K562 (cell line): Measurements from ENCODE around the gene DCAF15. TPM values are rescaled to one million over a fixed set of nuclear protein-coding genes. Genes with fewer than 3 reads are reported as not detected.

Experiments used
- ATAC-seq: fragments of 200-7000 bp; cut with Tn5 transposase; 3 replicates; pipeline ENCODE4 v1.9.1; 2020; ENCODE audit warnings: moderate library complexity
- BruUV-seq: library from RNA; stranded (reverse); fragments of 400-500 nt; replicated peaks from 2 replicates; lab custom pipeline; 2021; lab: Mats Ljungman, UMichigan
- CTCF ChIA-PET: fragments of 300-600 bp; formaldehyde crosslinking; extraction: SDS; loops from one replicate; lab custom pipeline; 2021; ENCODE audit warnings: low intra/inter-chr PET ratio; lab: Yijun Ruan, JAX
- POLR2A ChIA-PET: fragments of 300-600, 350-650 bp; sonication (Branson Sonifier 250); formaldehyde crosslinking; extraction: SDS; loops from one replicate; lab custom pipeline; 2021; ENCODE audit warnings: antibody characterized with exemption, inconsistent platforms; lab: Yijun Ruan, JAX
- DNase-seq, 4 experiments: peaks; one replicate each; pipeline versions ENCODE4 v3.0.0 to v3.0.0-alpha.2; 2011 to 2018; ENCODE audit warnings: low spot score in 3 of 4, mixed read lengths in 3 of 4; ENCODE audit errors: extremely low read depth in 1 of 4
- FAIRE-seq: peaks from 2 replicates; lab custom pipeline; 2011; peaks lifted over from hg19 to GRCh38; lab: Jason Lieb, UNC
- H2AFZ ChIP-seq: 2 replicates; pipeline ENCODE4 v1.6.0; 2011; ENCODE audit warnings: low read depth, low read length, control low read depth, inconsistent platforms
- H3K27ac ChIP-seq: fragments of 200-600 bp; 3 replicates; pipeline ENCODE4 v1.8.0; 2011; ENCODE audit warnings: low read depth, mild to moderate bottlenecking, control low read depth, inconsistent platforms, low read length, moderate library complexity, mixed read lengths; ENCODE audit errors: extremely low read depth
- H3K27me3 ChIP-seq, 2 experiments: fragments of 300-600 bp in 1 of 2; 2 replicates in 1 of 2; 3 replicates in 1 of 2; pipeline versions ENCODE4 v1.6.0 to v1.8.0; 2011; ENCODE audit warnings: inconsistent platforms in 2 of 2, low read length in 2 of 2, mild to moderate bottlenecking in 1 of 2, mixed read lengths in 1 of 2, moderate library complexity in 1 of 2; ENCODE audit not compliant: control insufficient read depth in 2 of 2, insufficient read depth in 2 of 2
- H3K36me3 ChIP-seq: fragments of 300-600 bp; 3 replicates; pipeline ENCODE4 v1.8.0; 2011; ENCODE audit warnings: mild to moderate bottlenecking, low read length, inconsistent platforms; ENCODE audit not compliant: control insufficient read depth, insufficient read depth
- H3K4me1 ChIP-seq, 2 experiments: fragments of 200-600 bp in 1 of 2; replicated peaks in 1 of 2; 2 replicates in 1 of 2; 3 replicates in 1 of 2; pipeline versions ENCODE4 v1.5.1 to v1.8.0; 2011; ENCODE audit warnings: inconsistent platforms in 2 of 2, low read length in 2 of 2, mild to moderate bottlenecking in 1 of 2, mixed read lengths in 1 of 2, moderate library complexity in 1 of 2; ENCODE audit not compliant: control insufficient read depth in 2 of 2, insufficient read depth in 2 of 2
- H3K4me2 ChIP-seq: 2 replicates; pipeline ENCODE4 v1.6.1; 2011; ENCODE audit warnings: low read length, control low read depth, inconsistent platforms, mixed read lengths; ENCODE audit not compliant: insufficient read depth
- H3K4me3 ChIP-seq: fragments of 200-600 bp; sonication (generic), shearing (Covaris generic); 2 replicates; pipeline ENCODE4 v1.5.1; 2016; ENCODE audit warnings: control low read depth, inconsistent platforms
- H3K79me2 ChIP-seq: fragments of 200-600 bp; 3 replicates; pipeline ENCODE4 v1.8.0; 2011; ENCODE audit warnings: low read length, inconsistent platforms; ENCODE audit not compliant: control insufficient read depth, insufficient read depth
- H3K9ac ChIP-seq, 2 experiments: 2 replicates each; pipeline versions ENCODE4 v1.6.0 to v1.6.1; 2011; ENCODE audit warnings: low read depth in 2 of 2, low read length in 2 of 2, control low read depth in 1 of 2, inconsistent platforms in 1 of 2, mild to moderate bottlenecking in 1 of 2, mixed read lengths in 1 of 2; ENCODE audit not compliant: insufficient read depth in 1 of 2
- H3K9me1 ChIP-seq: one replicate; pipeline ENCODE4 v1.6.0; 2011; ENCODE audit warnings: inconsistent platforms, mild to moderate bottlenecking, low read length, moderate library complexity; ENCODE audit not compliant: control insufficient read depth, insufficient read depth
- H3K9me3 ChIP-seq: replicated peaks from 2 replicates; pipeline ENCODE4 v1.5.1; 2011; ENCODE audit warnings: low read depth, low read length, inconsistent platforms; ENCODE audit not compliant: control insufficient read depth, insufficient read depth
- H4K20me1 ChIP-seq: replicated peaks from 2 replicates; pipeline ENCODE4 v1.6.1; 2011; ENCODE audit warnings: low read length, inconsistent platforms, mixed read lengths; ENCODE audit not compliant: control insufficient read depth, insufficient read depth
- ADNP ChIP-seq: fragments of 200-800 bp; sonication (Bioruptor generic); IDR thresholded peaks from 2 replicates; pipeline ENCODE4 v1.6.1; 2016; ENCODE audit warnings: missing genetic modification characterization, missing compliant biosample characterization
- BDP1 ChIP-seq: IDR thresholded peaks from 3 replicates; pipeline ENCODE4 v1.6.1; 2011; ENCODE audit not compliant: insufficient read length, insufficient read depth
- FOXA1 ChIP-seq: fragments of 450-650 bp; IDR thresholded peaks from 2 replicates; pipeline ENCODE4 v1.6.1; 2016; ENCODE audit warnings: mild to moderate bottlenecking, borderline replicate concordance
- HSF4 ChIP-seq: fragments of 250-450 bp; sonication (Bioruptor Pico); IDR thresholded peaks from 2 replicates; pipeline ENCODE4 v2.1.2; 2022; ENCODE audit warnings: mild to moderate bottlenecking, moderate library complexity, borderline replicate concordance
- MECOM ChIP-seq: fragments of 250-450 bp; sonication (Bioruptor Pico); IDR thresholded peaks from 2 replicates; pipeline ENCODE4 v1.8.0; 2022; ENCODE audit warnings: inconsistent platforms
- MIER1 ChIP-seq: fragments of 450-650 bp; IDR thresholded peaks from 2 replicates; pipeline ENCODE4 v1.6.1; 2016; ENCODE audit warnings: antibody characterized with exemption, mild to moderate bottlenecking, low read depth
- POLR2B ChIP-seq: fragments of 450-650 bp; IDR thresholded peaks from 2 replicates; pipeline ENCODE4 v1.6.1; 2018; ENCODE audit warnings: low read depth; ENCODE audit not compliant: partially characterized antibody
- POLR2G ChIP-seq: fragments of 200-400 bp; formaldehyde crosslinking; IDR thresholded peaks from 2 replicates; pipeline ENCODE4 v1.6.1; 2017; ENCODE audit warnings: low read depth, mild to moderate bottlenecking, antibody characterized with exemption, low read length, moderate library complexity
- RBFOX2 ChIP-seq: fragments of 200-400 bp; formaldehyde crosslinking; IDR thresholded peaks from 2 replicates; pipeline ENCODE4 v1.6.1; 2017; ENCODE audit warnings: low read depth, mild to moderate bottlenecking, low read length, moderate library complexity
- ZBTB7A ChIP-seq: IDR thresholded peaks from 2 replicates; pipeline ENCODE4 v1.6.1; 2011; ENCODE audit warnings: low read depth, mild to moderate bottlenecking, low read length, moderate library complexity, borderline replicate concordance; ENCODE audit not compliant: control insufficient read depth
- ZHX1 ChIP-seq: fragments of 150-350 bp; conservative IDR thresholded peaks from 2 replicates; pipeline ENCODE4 v1.6.1; 2014; ENCODE audit warnings: low read length
- ZNF133 ChIP-seq: fragments of 250-450 bp; sonication (Bioruptor Pico); IDR thresholded peaks from 2 replicates; pipeline ENCODE4 v1.4.0; 2020; ENCODE audit warnings: mild to moderate bottlenecking
- ZZZ3 ChIP-seq: fragments of 450-650 bp; IDR thresholded peaks from 2 replicates; pipeline ENCODE4 v1.6.1; 2016; ENCODE audit warnings: antibody characterized with exemption, mild to moderate bottlenecking, moderate library complexity
- WGBS: fragments of 100-300 bp; shearing (Covaris generic); methylation state at CpG from one replicate; pipeline ENCODE4 v1.1.6; 2016; ENCODE audit warnings: low coverage, mixed read lengths; ENCODE audit not compliant: insufficient coverage; ENCODE audit errors: missing lambda C conversion rate; 5-methylcytosine and 5-hydroxymethylcytosine counted together
- in situ Hi-C: fragments of 300-500 bp; cut with MboI; formaldehyde crosslinking; loops from 4 replicates; pipeline ENCODE4 v1.15.0; 2018; ENCODE audit warnings: inconsistent platforms, mixed read lengths
- intact Hi-C: fragments of 100-400 bp; cut with micrococcal nuclease; formaldehyde crosslinking; loops from 2 replicates; pipeline ENCODE4 v1.14.2; 2022
- polyA plus RNA-seq, 8 experiments: library from polyadenylated mRNA; depleted of rRNA in 4 of 8; stranded (reverse) in 5 of 8; unstranded in 3 of 8; fragments of >200 nt; fragmentation: Nextera tagmentation in 2 of 8; fragmentation: Illumina TruSeq in 1 of 8; extraction: Ambion mirVana in 2 of 8; extraction: Trizol in 1 of 8; gene quantifications; 2 replicates each; pipeline versions ENCODE4 v1.2.1 to v1.2.3, GENCODE V29; 2011 to 2014; ENCODE audit warnings: inconsistent platforms in 1 of 8, missing spikeins in 1 of 8
- total RNA-seq, 7 experiments: library from RNA; depleted of rRNA in 6 of 7; stranded (reverse); fragments of >200 nt in 6 of 7; fragmentation: Illumina TruSeq in 2 of 7; extraction: Trizol in 2 of 7; gene quantifications; 2 replicates each; pipeline versions ENCODE4 v1.2.1 to v1.2.3, GENCODE V29; 2011 to 2021; ENCODE audit warnings: low replicate concordance in 1 of 7
- TF ChIP-seq, protein P1 (sequence below): IDR thresholded peaks from 2 replicates; pipeline ENCODE4 v1.6.1; 2011; ENCODE audit not compliant: insufficient read length; ENCODE audit errors: extremely low read depth
- TF ChIP-seq, protein P2 (sequence below): sonication (generic); IDR thresholded peaks from 2 replicates; pipeline ENCODE4 v1.6.1; 2016
- TF ChIP-seq, protein P3 (sequence below): fragments of 250-450 bp; sonication (Bioruptor Pico); IDR thresholded peaks from 2 replicates; pipeline ENCODE4 v1.8.0; 2021; ENCODE audit warnings: moderate library complexity, mild to moderate bottlenecking, inconsistent platforms
- TF ChIP-seq, protein P4 (sequence below): sonication (generic); formaldehyde crosslinking; IDR thresholded peaks from 2 replicates; pipeline ENCODE4 v1.8.0; 2023; ENCODE audit warnings: mild to moderate bottlenecking, missing genetic modification reagents

DCAF15 gene
- total and polyA plus RNA-seq, 9 of the 15 experiments (the other 6 are each of a cell fraction or from before 2014, with no cell fraction given) = 0.17 to 68.5 (median 27.7) TPM

GRCh38 chr19:13930402-13930801, 21.9 kb upstream of the DCAF15 start:
- 88% methylated on average over 12 of the region's 17 CpGs for WGBS
- H3K4me2 ChIP-seq = no peak overlapping the region
- FAIRE-seq = no peak

More at GRCh38 chr19:13930402-13930801, 21.9 kb upstream of the DCAF15 start:
- Histone ChIP-seq H3K9me3 (no peaks in the 10 kb centered on the region), H3K27ac (no peak overlapping the region), H2AFZ (no peak overlapping the region), H3K4me1 (peaks cover 0 to 37% of the 10 kb centered on the region in 2 experiments; a peak in 2 of 5 replicates), H3K4me3 (no peak overlapping the region), H3K36me3 (peaks cover 36% of the 10 kb centered on the region; the same call in 2 of the 3 replicates), H4K20me1 (no peaks in the 10 kb centered on the region), H3K79me2 (no peaks in the 10 kb centered on the region), H3K27me3 (no peaks in the 10 kb centered on the region; a peak in 1 of 5 replicates), H3K9me1 (peaks cover 4% of the 10 kb centered on the region), H3K9ac (0 out of 4 replicates have a peak overlapping the region, but pooled peaks of 1 of the 2 experiments have one; percentile 15)
- TF ChIP-seq ZHX1 (no peak), HSF4 (CRISPR knock-in tag) (no peak), MIER1 (no peak), ZBTB7A (no peak), RBFOX2 (peak; percentile 33; the same call in 1 of the 2 replicates), MECOM (CRISPR knock-in tag) (no peak), POLR2G (peak; percentile 59; the same call in 1 of the 2 replicates), ZNF133 (CRISPR knock-in tag) (no peak), FOXA1 (no peak), ZZZ3 (no peak), POLR2B (no peak), ADNP (tag) (no peak), BDP1 (no peak)
- TF ChIP-seq, protein P1, sequence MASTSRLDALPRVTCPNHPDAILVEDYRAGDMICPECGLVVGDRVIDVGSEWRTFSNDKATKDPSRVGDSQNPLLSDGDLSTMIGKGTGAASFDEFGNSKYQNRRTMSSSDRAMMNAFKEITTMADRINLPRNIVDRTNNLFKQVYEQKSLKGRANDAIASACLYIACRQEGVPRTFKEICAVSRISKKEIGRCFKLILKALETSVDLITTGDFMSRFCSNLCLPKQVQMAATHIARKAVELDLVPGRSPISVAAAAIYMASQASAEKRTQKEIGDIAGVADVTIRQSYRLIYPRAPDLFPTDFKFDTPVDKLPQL = no peak
- TF ChIP-seq, protein P2, sequence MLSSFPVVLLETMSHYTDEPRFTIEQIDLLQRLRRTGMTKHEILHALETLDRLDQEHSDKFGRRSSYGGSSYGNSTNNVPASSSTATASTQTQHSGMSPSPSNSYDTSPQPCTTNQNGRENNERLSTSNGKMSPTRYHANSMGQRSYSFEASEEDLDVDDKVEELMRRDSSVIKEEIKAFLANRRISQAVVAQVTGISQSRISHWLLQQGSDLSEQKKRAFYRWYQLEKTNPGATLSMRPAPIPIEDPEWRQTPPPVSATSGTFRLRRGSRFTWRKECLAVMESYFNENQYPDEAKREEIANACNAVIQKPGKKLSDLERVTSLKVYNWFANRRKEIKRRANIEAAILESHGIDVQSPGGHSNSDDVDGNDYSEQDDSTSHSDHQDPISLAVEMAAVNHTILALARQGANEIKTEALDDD = no peak
- TF ChIP-seq, protein P3, sequence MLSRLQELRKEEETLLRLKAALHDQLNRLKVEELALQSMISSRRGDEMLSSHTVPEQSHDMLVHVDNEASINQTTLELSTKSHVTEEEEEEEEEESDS (CRISPR knock-in tag) = no peak
- TF ChIP-seq, protein P4, sequence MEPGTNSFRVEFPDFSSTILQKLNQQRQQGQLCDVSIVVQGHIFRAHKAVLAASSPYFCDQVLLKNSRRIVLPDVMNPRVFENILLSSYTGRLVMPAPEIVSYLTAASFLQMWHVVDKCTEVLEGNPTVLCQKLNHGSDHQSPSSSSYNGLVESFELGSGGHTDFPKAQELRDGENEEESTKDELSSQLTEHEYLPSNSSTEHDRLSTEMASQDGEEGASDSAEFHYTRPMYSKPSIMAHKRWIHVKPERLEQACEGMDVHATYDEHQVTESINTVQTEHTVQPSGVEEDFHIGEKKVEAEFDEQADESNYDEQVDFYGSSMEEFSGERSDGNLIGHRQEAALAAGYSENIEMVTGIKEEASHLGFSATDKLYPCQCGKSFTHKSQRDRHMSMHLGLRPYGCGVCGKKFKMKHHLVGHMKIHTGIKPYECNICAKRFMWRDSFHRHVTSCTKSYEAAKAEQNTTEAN (CRISPR knock-in tag) = no peak
- ChIA-PET CTCF (no interaction called here), POLR2A (interaction anchor here (1.0 to 1.4 kb wide), 2 partner anchors 11 to 14 kb away, joined by 4 to 9 read pairs; no protein-coding TSS in a partner anchor)
- intact Hi-C loops = no loop called here
- TSS peak; percentile 69 for BruUV-seq
- ATAC-seq (no peak), DNase-seq (peak in 2 of 4 experiments; percentile 11 to 12)
- in situ Hi-C loops = no loop called here
